MCF 10A (cell line): ENCODE results near the gene ICE2. TPM values are rescaled to one million over a fixed set of nuclear protein-coding genes. Genes with fewer than 3 reads are reported as not detected.
A peak's percentile ranks its signal among the peaks of the same experiment; 100 is the strongest.

Experiments
- BruUV-seq: library from RNA; stranded (reverse); fragments of 400-500 nt; replicated peaks from 2 replicates; lab custom pipeline; 2021; lab: Mats Ljungman, UMichigan
- CTCF ChIA-PET: fragments of 300-600 bp; sonication (Branson Sonifier 250); formaldehyde crosslinking; extraction: SDS; loops from one replicate; lab custom pipeline; 2021; ENCODE audit warnings: antibody characterized with exemption, inconsistent platforms; lab: Yijun Ruan, JAX
- POLR2A ChIA-PET: fragments of 300-600, 350-650 bp; sonication (Branson Sonifier 250); formaldehyde crosslinking; extraction: SDS; loops from one replicate; lab custom pipeline; 2020; ENCODE audit warnings: antibody characterized with exemption, inconsistent platforms; lab: Yijun Ruan, JAX
- DNase-seq: peaks from one replicate; pipeline ENCODE4 v3.0.0-alpha.2; 2018; ENCODE audit not compliant: unreplicated experiment
- H3K27ac Mint-ChIP-seq: one replicate; pipeline ENCODE4 v1.8.0; 2022; ENCODE audit warnings: mild to moderate bottlenecking, low read depth, mixed read lengths; ENCODE audit not compliant: unreplicated experiment
- H3K27me3 Mint-ChIP-seq: one replicate; pipeline ENCODE4 v1.8.0; 2022; ENCODE audit warnings: mixed read lengths; ENCODE audit not compliant: insufficient read depth, unreplicated experiment
- H3K36me3 Mint-ChIP-seq: one replicate; pipeline ENCODE4 v1.8.0; 2022; ENCODE audit warnings: mild to moderate bottlenecking, moderate library complexity, mixed read lengths; ENCODE audit not compliant: insufficient read depth, unreplicated experiment
- H3K4me1 Mint-ChIP-seq: one replicate; pipeline ENCODE4 v1.8.0; 2022; ENCODE audit warnings: mixed read lengths; ENCODE audit not compliant: insufficient read depth, unreplicated experiment
- H3K4me3 Mint-ChIP-seq: one replicate; pipeline ENCODE4 v1.8.0; 2022; ENCODE audit warnings: mild to moderate bottlenecking, moderate library complexity, mixed read lengths; ENCODE audit not compliant: unreplicated experiment
- H3K9me3 Mint-ChIP-seq: one replicate; pipeline ENCODE4 v1.8.0; 2022; ENCODE audit warnings: mixed read lengths; ENCODE audit not compliant: unreplicated experiment
- CTCF ChIP-seq: fragments of 200-600 bp; IDR thresholded peaks from one replicate; pipeline ENCODE4 v1.8.0; 2022; ENCODE audit warnings: antibody characterized with exemption, mild to moderate bottlenecking; ENCODE audit not compliant: unreplicated experiment
- intact Hi-C: fragments of 100-400 bp; cut with micrococcal nuclease; formaldehyde crosslinking; loops from 2 replicates; pipeline ENCODE4 v1.14.1; 2022
- total RNA-seq: library from RNA; stranded (reverse); gene quantifications from 2 replicates; pipeline ENCODE4 v1.2.3, GENCODE V29; 2022

Gene ICE2
- total RNA-seq, 1 experiment from 2014 or later = 57.9 TPM

GRCh38 chr15:60510006-60510405 is 31.1 kb upstream of the ICE2 start:
- DNase-seq = no peak
- no peak overlapping the region for H3K27ac Mint-ChIP-seq
- H3K4me3 Mint-ChIP-seq = no peak overlapping the region
- TF ChIP-seq CTCF = no peak
- intact Hi-C loops = no loop called here
- no peaks in the 10 kb centered on the region for H3K27me3 Mint-ChIP-seq
- no peaks in the 10 kb centered on the region for H3K4me1 Mint-ChIP-seq
- no peaks in the 10 kb centered on the region for H3K9me3 Mint-ChIP-seq
- no TSS peak for BruUV-seq
- POLR2A ChIA-PET = interaction anchor here (0.7 to 1.9 kb wide), 2 partner anchors 10 to 65 kb away, joined by 4 to 10 read pairs; no protein-coding TSS in a partner anchor
- CTCF ChIA-PET = interaction anchor here (0.6 to 9.1 kb wide), 4 partner anchors 9 to 422 kb away, joined by 3 to 125 read pairs (median 4); no protein-coding TSS in a partner anchor
- peaks cover 8% of the 10 kb centered on the region for H3K36me3 Mint-ChIP-seq

GRCh38 chr15:60509470-60509869 is 30.5 kb upstream of the ICE2 start:
- no peak for DNase-seq
- no peaks in the 10 kb centered on the region for H3K27me3 Mint-ChIP-seq
- BruUV-seq = no TSS peak
- ChIA-PET CTCF (interaction anchor here (0.7 to 9.1 kb wide), 9 partner anchors 10 to 1324 kb away, joined by 3 to 125 read pairs (median 5); no protein-coding TSS in a partner anchor), POLR2A (interaction anchor here (1.9 kb wide), 1 partner anchor 11 kb away, joined by 10 read pairs; no protein-coding TSS in a partner anchor)
- no peak overlapping the region for H3K4me3 Mint-ChIP-seq
- H3K27ac Mint-ChIP-seq = no peak overlapping the region
- TF ChIP-seq CTCF = no peak
- H3K36me3 Mint-ChIP-seq = peaks cover 8% of the 10 kb centered on the region
- intact Hi-C loops = loop anchor here (5.0 kb wide), 2 partner anchors 408 to 543 kb away; no protein-coding TSS in a partner anchor
- no peaks in the 10 kb centered on the region for H3K4me1 Mint-ChIP-seq
- no peaks in the 10 kb centered on the region for H3K9me3 Mint-ChIP-seq

- H3K27ac Mint-ChIP-seq = no peak overlapping the region
- DNase-seq = no peak
- intact Hi-C loops = loop anchor here (1.0 to 5.0 kb wide), 4 partner anchors 43 to 544 kb away; no protein-coding TSS in a partner anchor
- ChIA-PET CTCF (interaction anchor here (0.6 to 9.1 kb wide), 24 partner anchors 11 to 1325 kb away, joined by 3 to 125 read pairs (median 4); no protein-coding TSS in a partner anchor), POLR2A (interaction anchor here (0.6 to 1.9 kb wide), 6 partner anchors 12 to 425 kb away, joined by 3 to 10 read pairs (median 4); no protein-coding TSS in a partner anchor)
- no peak overlapping the region for H3K4me3 Mint-ChIP-seq
- no peaks in the 10 kb centered on the region for H3K27me3 Mint-ChIP-seq
- no TSS peak for BruUV-seq
- no peaks in the 10 kb centered on the region for H3K9me3 Mint-ChIP-seq
- TF ChIP-seq CTCF = no peak
- H3K4me1 Mint-ChIP-seq = no peaks in the 10 kb centered on the region
- H3K36me3 Mint-ChIP-seq = peaks cover 8% of the 10 kb centered on the region
Measured at GRCh38 chr15:60508442-60508841, 29.5 kb upstream of the ICE2 start.

GRCh38 chr15:60507596-60508424 is 28.9 kb upstream of the ICE2 start:
- H3K27ac Mint-ChIP-seq = no peak overlapping the region
- CTCF ChIA-PET = interaction anchor here (0.6 to 9.1 kb wide), 23 partner anchors 12 to 1326 kb away, joined by 3 to 125 read pairs (median 4); no protein-coding TSS in a partner anchor
- DNase-seq = peak; percentile 76
- intact Hi-C loops = loop anchor here (1.0 to 5.0 kb wide), 5 partner anchors 43 to 544 kb away; no protein-coding TSS in a partner anchor
- no peaks in the 10 kb centered on the region for H3K9me3 Mint-ChIP-seq
- peak; percentile 87 for TF ChIP-seq CTCF
- H3K27me3 Mint-ChIP-seq = no peaks in the 10 kb centered on the region
- no peaks in the 10 kb centered on the region for H3K4me1 Mint-ChIP-seq
- H3K36me3 Mint-ChIP-seq = peaks cover 10% of the 10 kb centered on the region
- BruUV-seq = no TSS peak
- no peak overlapping the region for H3K4me3 Mint-ChIP-seq
- POLR2A ChIA-PET = interaction anchor here (0.6 to 1.9 kb wide), 5 partner anchors 12 to 425 kb away, joined by 3 to 10 read pairs (median 4); no protein-coding TSS in a partner anchor
